ENCODE data around the gene MSH6. TPM values are rescaled to one million over a fixed set of nuclear protein-coding genes. Genes with fewer than 3 reads are reported as not detected.
A peak's percentile ranks its signal among the peaks of the same experiment; 100 is the strongest.

The MSH6 gene
- total RNA-seq, 1 donor from 2014 or later, result 34.9 TPM

DNA sequence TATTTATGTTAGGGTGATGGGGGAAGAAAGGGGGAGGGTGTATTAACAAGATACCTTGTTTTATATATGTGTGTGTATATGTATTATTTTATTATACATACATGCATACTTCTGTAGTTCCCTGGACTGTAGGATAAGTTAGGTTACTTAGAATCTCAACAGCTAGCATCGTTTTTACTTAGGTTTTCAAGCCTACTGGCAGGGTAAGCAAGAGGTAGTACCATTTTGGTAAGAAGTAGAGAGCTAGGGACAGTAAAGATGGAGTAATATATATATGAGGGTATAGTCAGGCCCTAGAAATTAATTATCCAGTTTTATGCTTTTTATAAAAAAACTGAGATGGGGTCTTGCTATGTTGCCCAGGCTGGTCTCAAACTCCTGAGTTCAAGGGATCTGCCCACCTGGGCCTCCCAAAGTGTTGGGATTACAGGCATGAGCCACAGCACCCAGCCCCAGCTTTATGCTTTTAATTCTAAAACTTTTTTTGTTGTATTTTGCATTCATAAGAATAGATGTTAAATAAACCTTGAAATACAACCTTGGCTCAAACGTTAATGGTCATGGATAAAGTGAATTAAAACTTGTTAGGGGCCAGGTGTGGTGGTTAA is 13.2 kb downstream of the MSH6 start:
- no peaks in the 10 kb centered on the region for H3K36me3 Mint-ChIP-seq (ENCODE audit: unreplicated experiment)
- H3K9me3 Mint-ChIP-seq (ENCODE audit: unreplicated experiment), result no peaks in the 10 kb centered on the region
- H3K27me3 Mint-ChIP-seq (ENCODE audit: unreplicated experiment), result no peaks in the 10 kb centered on the region
- H3K4me1 Mint-ChIP-seq (ENCODE audit: low read depth, unreplicated experiment), result no peaks in the 10 kb centered on the region
- H3K27ac Mint-ChIP-seq (ENCODE audit: unreplicated experiment), result no peak overlapping the region
- no peak overlapping the region for H3K4me3 Mint-ChIP-seq (ENCODE audit: unreplicated experiment)
- no peak for DNase-seq
- TF ChIP-seq, protein P1, sequence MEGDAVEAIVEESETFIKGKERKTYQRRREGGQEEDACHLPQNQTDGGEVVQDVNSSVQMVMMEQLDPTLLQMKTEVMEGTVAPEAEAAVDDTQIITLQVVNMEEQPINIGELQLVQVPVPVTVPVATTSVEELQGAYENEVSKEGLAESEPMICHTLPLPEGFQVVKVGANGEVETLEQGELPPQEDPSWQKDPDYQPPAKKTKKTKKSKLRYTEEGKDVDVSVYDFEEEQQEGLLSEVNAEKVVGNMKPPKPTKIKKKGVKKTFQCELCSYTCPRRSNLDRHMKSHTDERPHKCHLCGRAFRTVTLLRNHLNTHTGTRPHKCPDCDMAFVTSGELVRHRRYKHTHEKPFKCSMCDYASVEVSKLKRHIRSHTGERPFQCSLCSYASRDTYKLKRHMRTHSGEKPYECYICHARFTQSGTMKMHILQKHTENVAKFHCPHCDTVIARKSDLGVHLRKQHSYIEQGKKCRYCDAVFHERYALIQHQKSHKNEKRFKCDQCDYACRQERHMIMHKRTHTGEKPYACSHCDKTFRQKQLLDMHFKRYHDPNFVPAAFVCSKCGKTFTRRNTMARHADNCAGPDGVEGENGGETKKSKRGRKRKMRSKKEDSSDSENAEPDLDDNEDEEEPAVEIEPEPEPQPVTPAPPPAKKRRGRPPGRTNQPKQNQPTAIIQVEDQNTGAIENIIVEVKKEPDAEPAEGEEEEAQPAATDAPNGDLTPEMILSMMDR (IDR thresholded peaks at IDR 0.05; ENCODE audit: partially characterized antibody, unreplicated experiment), result no peak

- Mint-ChIP-seq H3K27me3 (ENCODE audit: unreplicated experiment) (no peaks in the 10 kb centered on the region), H3K4me1 (ENCODE audit: low read depth, unreplicated experiment) (no peaks in the 10 kb centered on the region), H3K36me3 (ENCODE audit: unreplicated experiment) (peaks cover 8% of the 10 kb centered on the region), H3K4me3 (ENCODE audit: unreplicated experiment) (no peak overlapping the region), H3K27ac (ENCODE audit: unreplicated experiment) (no peak overlapping the region), H3K9me3 (ENCODE audit: unreplicated experiment) (peaks cover 3% of the 10 kb centered on the region)
- DNase-seq, result no peak
- TF ChIP-seq, protein P1 (IDR thresholded peaks at IDR 0.05; ENCODE audit: partially characterized antibody, unreplicated experiment), result no peak
Observed at GRCh38 chr2:47798631-47799030, 15.7 kb downstream of the MSH6 start.

GRCh38 chr2:47799031-47799609 is 16.2 kb downstream of the MSH6 start:
- Mint-ChIP-seq H3K4me3 (ENCODE audit: unreplicated experiment) (no peak overlapping the region), H3K4me1 (ENCODE audit: low read depth, unreplicated experiment) (no peaks in the 10 kb centered on the region), H3K9me3 (ENCODE audit: unreplicated experiment) (peaks cover 3% of the 10 kb centered on the region), H3K27ac (ENCODE audit: unreplicated experiment) (no peak overlapping the region), H3K27me3 (ENCODE audit: unreplicated experiment) (no peaks in the 10 kb centered on the region), H3K36me3 (ENCODE audit: unreplicated experiment) (peaks cover 8% of the 10 kb centered on the region)
- no peak for DNase-seq
- TF ChIP-seq, protein P1 (IDR thresholded peaks at IDR 0.05; ENCODE audit: partially characterized antibody, unreplicated experiment), result no peak

DNA sequence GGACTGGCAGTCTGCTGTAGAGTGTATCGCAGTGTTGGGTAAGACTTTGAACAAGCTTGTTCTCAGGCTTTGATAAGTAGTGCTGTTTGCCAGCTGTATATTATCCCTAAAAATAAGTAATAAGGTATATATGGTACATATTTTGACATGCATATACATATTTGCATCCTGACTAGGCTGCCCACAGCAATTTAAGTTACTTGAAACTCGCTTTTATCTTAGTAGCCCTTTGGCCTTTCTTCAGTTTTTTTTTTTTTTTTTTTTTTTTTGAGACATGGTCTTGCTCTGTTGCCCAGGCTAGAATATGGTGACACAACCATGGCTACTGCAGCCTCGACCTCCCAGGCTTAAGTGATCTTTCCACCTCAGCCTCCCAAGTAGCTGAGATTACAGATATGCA is 18.2 kb downstream of the MSH6 start:
- no peak overlapping the region for H3K27ac Mint-ChIP-seq (ENCODE audit: unreplicated experiment)
- H3K36me3 Mint-ChIP-seq (ENCODE audit: unreplicated experiment), result peaks cover 8% of the 10 kb centered on the region
- no peak for DNase-seq
- H3K4me3 Mint-ChIP-seq (ENCODE audit: unreplicated experiment), result no peak overlapping the region
- peaks cover 3% of the 10 kb centered on the region for H3K9me3 Mint-ChIP-seq (ENCODE audit: unreplicated experiment)
- no peaks in the 10 kb centered on the region for H3K27me3 Mint-ChIP-seq (ENCODE audit: unreplicated experiment)
- no peaks in the 10 kb centered on the region for H3K4me1 Mint-ChIP-seq (ENCODE audit: low read depth, unreplicated experiment)
- TF ChIP-seq, protein P1 (IDR thresholded peaks at IDR 0.05; ENCODE audit: partially characterized antibody, unreplicated experiment), result no peak

- H3K27ac Mint-ChIP-seq (ENCODE audit: unreplicated experiment), result peak overlapping the region; percentile 8
- TF ChIP-seq, protein P1 (IDR thresholded peaks at IDR 0.05; ENCODE audit: partially characterized antibody, unreplicated experiment), result no peak
- H3K4me1 Mint-ChIP-seq (ENCODE audit: low read depth, unreplicated experiment), result no peaks in the 10 kb centered on the region
- H3K9me3 Mint-ChIP-seq (ENCODE audit: unreplicated experiment), result peaks cover 3% of the 10 kb centered on the region
- H3K27me3 Mint-ChIP-seq (ENCODE audit: unreplicated experiment), result no peaks in the 10 kb centered on the region
- no peak overlapping the region for H3K4me3 Mint-ChIP-seq (ENCODE audit: unreplicated experiment)
- no peak for DNase-seq
- peaks cover 8% of the 10 kb centered on the region for H3K36me3 Mint-ChIP-seq (ENCODE audit: unreplicated experiment)
Observed at GRCh38 chr2:47803363-47803762, 20.4 kb downstream of the MSH6 start.

Measured in glutamatergic neuron (in vitro differentiated cells).